ENCODE measurements around the gene LMF2. TPM values are rescaled to one million over a fixed set of nuclear protein-coding genes. Genes with fewer than 3 reads are reported as not detected.

LMF2 gene
- total RNA-seq, 1 donor from 2014 or later: 82.9 TPM

DNA sequence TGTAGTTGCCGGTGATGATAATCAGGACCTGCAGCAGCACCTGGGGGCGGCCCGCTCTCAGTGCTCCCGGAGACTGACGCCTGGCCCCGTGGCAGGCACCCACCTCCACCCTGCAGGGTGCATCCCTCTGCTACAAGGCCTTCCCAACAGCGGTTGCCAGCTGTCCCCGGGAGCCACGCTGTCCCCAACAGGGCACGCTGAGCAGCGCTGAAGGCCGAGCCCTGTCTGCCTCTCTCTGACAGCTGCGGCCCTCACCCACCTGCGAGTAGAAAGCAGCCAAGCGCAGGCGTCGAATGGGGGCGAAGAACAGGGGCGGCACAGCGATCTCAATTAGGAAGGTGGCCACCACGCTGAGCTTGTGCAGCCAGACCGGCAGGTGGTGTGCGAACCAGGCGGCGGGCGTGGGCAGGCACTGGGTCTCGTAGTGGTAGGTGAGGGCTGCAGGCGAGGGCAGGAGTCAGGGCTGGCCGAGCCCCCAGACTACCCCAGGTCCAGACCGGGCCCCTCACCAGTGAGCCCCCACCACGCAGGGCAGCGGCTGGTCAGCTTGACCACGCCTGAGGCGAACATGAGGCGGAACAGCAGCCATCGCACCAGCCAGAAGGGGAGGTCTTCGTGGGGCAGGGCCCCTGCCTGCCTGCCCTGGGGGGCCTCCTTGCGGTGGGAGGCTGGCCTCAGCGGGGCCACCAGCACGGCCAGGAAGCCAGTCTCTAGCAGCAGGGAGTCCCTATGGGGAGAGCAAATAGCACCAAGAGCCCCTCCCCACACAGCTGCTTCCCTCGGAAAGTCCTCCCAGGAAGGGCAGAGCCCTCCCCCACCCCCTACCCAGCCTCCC, 1.5 kb downstream of the LMF2 start:
- Mint-ChIP-seq H3K9me3 (no peaks in the 10 kb centered on the region), H3K27ac (ENCODE audit: unreplicated experiment) (no peak overlapping the region), H3K27me3 (ENCODE audit: low read depth) (no peaks in the 10 kb centered on the region), H3K36me3 (ENCODE audit: low read depth) (no peaks in the 10 kb centered on the region), H3K4me3 (peak overlapping the region; percentile 95), H3K4me1 (peaks cover 12% of the 10 kb centered on the region)
- TF ChIP-seq, protein P1, sequence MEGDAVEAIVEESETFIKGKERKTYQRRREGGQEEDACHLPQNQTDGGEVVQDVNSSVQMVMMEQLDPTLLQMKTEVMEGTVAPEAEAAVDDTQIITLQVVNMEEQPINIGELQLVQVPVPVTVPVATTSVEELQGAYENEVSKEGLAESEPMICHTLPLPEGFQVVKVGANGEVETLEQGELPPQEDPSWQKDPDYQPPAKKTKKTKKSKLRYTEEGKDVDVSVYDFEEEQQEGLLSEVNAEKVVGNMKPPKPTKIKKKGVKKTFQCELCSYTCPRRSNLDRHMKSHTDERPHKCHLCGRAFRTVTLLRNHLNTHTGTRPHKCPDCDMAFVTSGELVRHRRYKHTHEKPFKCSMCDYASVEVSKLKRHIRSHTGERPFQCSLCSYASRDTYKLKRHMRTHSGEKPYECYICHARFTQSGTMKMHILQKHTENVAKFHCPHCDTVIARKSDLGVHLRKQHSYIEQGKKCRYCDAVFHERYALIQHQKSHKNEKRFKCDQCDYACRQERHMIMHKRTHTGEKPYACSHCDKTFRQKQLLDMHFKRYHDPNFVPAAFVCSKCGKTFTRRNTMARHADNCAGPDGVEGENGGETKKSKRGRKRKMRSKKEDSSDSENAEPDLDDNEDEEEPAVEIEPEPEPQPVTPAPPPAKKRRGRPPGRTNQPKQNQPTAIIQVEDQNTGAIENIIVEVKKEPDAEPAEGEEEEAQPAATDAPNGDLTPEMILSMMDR (conservative IDR thresholded peaks at IDR 0.05): no peak
- DNase-seq (ENCODE audit: low read depth, low spot score): no peak

DNA sequence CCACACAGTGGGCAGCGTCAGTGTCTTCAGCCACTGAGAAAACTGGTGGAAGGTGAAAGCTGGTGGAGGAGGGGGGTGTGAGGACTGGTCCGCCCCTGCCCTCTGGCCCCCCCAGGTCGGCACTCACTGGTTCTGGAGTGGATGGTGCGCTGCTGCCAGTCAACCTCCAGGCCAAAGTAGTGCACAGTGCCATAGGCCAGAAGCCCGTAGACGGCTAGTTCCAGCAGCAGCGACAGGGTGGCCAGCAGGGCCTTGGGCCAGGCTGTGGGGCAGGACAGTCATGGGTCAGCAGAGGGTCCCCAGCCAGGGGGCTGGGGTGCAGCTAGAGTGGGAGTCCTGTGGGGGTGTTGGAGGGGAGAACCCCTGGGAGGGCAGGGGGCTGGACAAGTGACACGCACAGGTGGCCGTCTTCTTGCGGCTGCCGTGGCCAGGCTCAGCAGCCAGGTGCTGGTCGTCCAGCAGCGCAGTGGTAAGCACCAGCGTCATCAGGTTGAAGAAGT, 2.2 kb downstream of the LMF2 start:
- H3K9me3 Mint-ChIP-seq: no peaks in the 10 kb centered on the region
- no peaks in the 10 kb centered on the region for H3K36me3 Mint-ChIP-seq (ENCODE audit: low read depth)
- peaks cover 16% of the 10 kb centered on the region for H3K4me1 Mint-ChIP-seq
- TF ChIP-seq, protein P1 (conservative IDR thresholded peaks at IDR 0.05): no peak
- H3K27ac Mint-ChIP-seq (ENCODE audit: unreplicated experiment): no peak overlapping the region
- H3K27me3 Mint-ChIP-seq (ENCODE audit: low read depth): no peaks in the 10 kb centered on the region
- DNase-seq (ENCODE audit: low read depth, low spot score): no peak
- H3K4me3 Mint-ChIP-seq: peak overlapping the region; percentile 59

DNA sequence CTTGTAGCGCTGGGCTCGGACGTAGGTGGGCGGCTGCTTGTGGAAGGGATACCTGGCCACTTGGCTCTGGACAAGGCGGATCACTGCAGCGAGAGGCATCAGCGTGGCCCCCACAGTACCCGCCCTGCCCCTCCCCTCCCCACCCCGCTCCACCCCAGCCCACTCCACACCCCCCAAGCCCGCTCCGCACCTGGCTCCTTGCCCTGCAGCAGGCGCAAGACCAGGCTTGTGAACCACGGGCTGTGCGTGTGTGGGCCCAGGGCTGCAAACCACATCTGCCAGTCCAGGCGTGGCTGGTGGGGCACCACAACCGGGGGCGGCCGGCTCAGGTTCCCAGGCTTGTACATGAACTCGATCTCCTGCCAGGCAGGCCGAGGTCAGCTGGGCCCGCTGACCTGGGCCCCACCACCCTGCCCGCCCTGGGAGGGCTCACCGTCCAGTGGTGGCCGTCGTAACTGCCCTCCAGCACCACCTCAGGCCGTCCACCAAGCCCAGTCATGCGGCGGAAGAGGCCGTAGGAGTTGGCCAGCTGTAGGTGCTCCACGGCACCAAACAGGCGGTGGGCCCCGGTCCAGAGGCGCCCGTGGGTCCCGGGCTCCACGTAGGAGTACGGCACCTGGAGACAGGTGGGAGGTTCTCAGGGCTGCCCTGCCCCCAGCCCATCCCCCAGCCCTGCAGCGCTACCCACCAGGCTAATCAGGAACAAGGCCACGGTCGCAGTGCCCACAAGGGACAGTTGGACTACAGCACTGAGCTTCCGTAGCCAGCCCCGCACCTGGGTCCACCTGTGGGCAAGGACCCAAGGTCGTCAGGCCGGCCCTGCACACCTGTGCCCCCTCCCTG, 2.9 kb downstream of the LMF2 start:
- TF ChIP-seq, protein P1 (conservative IDR thresholded peaks at IDR 0.05): no peak
- no peaks in the 10 kb centered on the region for H3K9me3 Mint-ChIP-seq
- H3K27me3 Mint-ChIP-seq (ENCODE audit: low read depth): no peaks in the 10 kb centered on the region

DNA sequence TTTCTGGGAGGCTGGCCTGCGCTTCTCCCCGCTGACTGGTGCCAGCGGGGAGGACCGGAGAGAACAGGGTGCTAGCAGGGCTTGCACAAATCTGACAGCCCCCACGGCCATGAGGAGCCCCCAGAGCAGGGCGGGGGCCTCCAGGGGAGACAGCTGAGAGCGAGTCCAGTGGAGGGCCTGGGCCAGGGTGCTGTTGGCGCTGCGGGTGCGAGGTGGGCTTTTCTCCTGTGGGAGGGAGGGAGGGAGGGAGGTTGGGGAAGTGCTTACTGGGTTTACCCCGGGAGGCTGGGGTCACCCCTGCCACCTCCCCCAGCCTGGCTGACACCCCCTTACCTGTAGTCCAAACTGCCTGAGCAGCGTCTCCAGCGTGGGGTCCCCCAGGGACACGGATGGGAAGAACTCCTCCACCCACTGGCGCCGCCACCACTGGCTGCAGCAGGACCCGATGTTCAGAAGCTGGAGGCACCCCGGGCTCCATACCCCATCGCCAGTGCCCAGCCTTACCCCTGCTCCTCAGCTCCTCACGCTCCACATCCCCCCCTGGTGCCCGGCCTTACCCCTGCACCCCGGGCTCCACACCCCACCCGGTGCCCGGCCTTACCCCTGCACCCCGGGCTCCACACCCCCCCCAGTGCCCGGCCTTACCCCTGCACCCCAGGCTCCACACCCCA, 3.9 kb downstream of the LMF2 start:
- TF ChIP-seq, protein P1 (conservative IDR thresholded peaks at IDR 0.05): no peak
- H3K9me3 Mint-ChIP-seq: no peaks in the 10 kb centered on the region
- H3K4me3 Mint-ChIP-seq: no peak overlapping the region
- H3K27me3 Mint-ChIP-seq (ENCODE audit: low read depth): no peaks in the 10 kb centered on the region
- no peaks in the 10 kb centered on the region for H3K36me3 Mint-ChIP-seq (ENCODE audit: low read depth)
- no peak for DNase-seq (ENCODE audit: low read depth, low spot score)
- no peak overlapping the region for H3K27ac Mint-ChIP-seq (ENCODE audit: unreplicated experiment)
- H3K4me1 Mint-ChIP-seq: peaks cover 8% of the 10 kb centered on the region

More for the DNA sequence above, 2.9 kb downstream of the LMF2 start:
- Mint-ChIP-seq H3K36me3 (ENCODE audit: low read depth) (no peaks in the 10 kb centered on the region), H3K4me3 (no peak overlapping the region), H3K4me1 (peaks cover 14% of the 10 kb centered on the region), H3K27ac (ENCODE audit: unreplicated experiment) (no peak overlapping the region)
- no peak for DNase-seq (ENCODE audit: low read depth, low spot score)
